LNCaP clone FGC (cell line): ENCODE measurements around the gene TRIAP1.

Experiments used
- DNase-seq: peaks from one replicate; pipeline ENCODE4 v3.0.0-alpha.2; 2011; ENCODE audit warnings: low read depth
- H3K4me3 ChIP-seq: 2 replicates; pipeline ENCODE4 v1.5.1; 2011; ENCODE audit warnings: mild to moderate bottlenecking, low read depth, low read length, control low read depth
- CTCF ChIP-seq: IDR thresholded peaks from 2 replicates; pipeline ENCODE4 v1.5.1; 2012; ENCODE audit warnings: mild to moderate bottlenecking; ENCODE audit not compliant: control insufficient read depth, insufficient read depth; ENCODE audit errors: extremely low read depth

The TRIAP1 gene

GRCh38 chr12:120485961-120486881 lies 40.0 kb upstream of the TRIAP1 start:
- no peak for DNase-seq
- no peak overlapping the region for H3K4me3 ChIP-seq
- no peak for TF ChIP-seq CTCF

- DNase-seq = no peak
Measured at GRCh38 chr12:120483621-120484020, 37.4 kb upstream of the TRIAP1 start.

GRCh38 chr12:120481022-120481767 lies 35.0 kb upstream of the TRIAP1 start:
- H3K4me3 ChIP-seq = no peak overlapping the region
- TF ChIP-seq CTCF = no peak
- DNase-seq = no peak

More at GRCh38 chr12:120483621-120484020, 37.4 kb upstream of the TRIAP1 start:
- no peak for TF ChIP-seq CTCF
- H3K4me3 ChIP-seq = no peak overlapping the region

GRCh38 chr12:120480211-120480610 lies 34.0 kb upstream of the TRIAP1 start:
- TF ChIP-seq CTCF = no peak

GRCh38 chr12:120479458-120479857 lies 33.3 kb upstream of the TRIAP1 start:
- no peak overlapping the region for H3K4me3 ChIP-seq
- no peak for TF ChIP-seq CTCF
- DNase-seq = no peak

More at GRCh38 chr12:120480211-120480610, 34.0 kb upstream of the TRIAP1 start:
- DNase-seq = no peak
- no peak overlapping the region for H3K4me3 ChIP-seq

GRCh38 chr12:120475643-120476042 lies 29.5 kb upstream of the TRIAP1 start:
- DNase-seq = no peak
- no peak for TF ChIP-seq CTCF
- H3K4me3 ChIP-seq = no peak overlapping the region
